SK-N-SH (cell line): ENCODE data around the gene AGAP4.
"Not testable (repeated sequence)": the region's sequence is repeated elsewhere in the genome, so short reads cannot be mapped to it uniquely, and the experiment has no call there.

Experiments
- CHD2 ChIP-seq: fragments of 150-350 bp; IDR thresholded peaks from 2 replicates; pipeline ENCODE4 v1.6.1; 2018; ENCODE audit warnings: low read length; ENCODE audit not compliant: partially characterized antibody
- MAX ChIP-seq: IDR thresholded peaks from 2 replicates; pipeline ENCODE4 v1.4.0; 2012; ENCODE audit warnings: low read depth
- POLR2AphosphoS5 ChIP-seq: IDR thresholded peaks from 2 replicates; pipeline ENCODE4 v1.6.1; 2012; ENCODE audit warnings: low read depth, low read length
- RAD21 ChIP-seq: IDR thresholded peaks from 2 replicates; pipeline ENCODE4 v1.6.1; 2012; ENCODE audit warnings: mild to moderate bottlenecking, low read length
- TAF1 ChIP-seq: IDR thresholded peaks from 2 replicates; pipeline ENCODE4 v1.6.1; 2012; ENCODE audit warnings: low read depth, mild to moderate bottlenecking, low read length, moderate library complexity, borderline replicate concordance
- USF2 ChIP-seq: fragments of 150-350 bp; IDR thresholded peaks from 2 replicates; pipeline ENCODE4 v1.6.1; 2017; ENCODE audit warnings: antibody characterized with exemption, low read length, low read depth, borderline replicate concordance
- YY1 ChIP-seq: IDR thresholded peaks from 2 replicates; pipeline ENCODE4 v1.4.0; 2012; ENCODE audit warnings: low read depth, mild to moderate bottlenecking
- TF ChIP-seq, protein P1 (sequence below): fragments of 200-600 bp; sonication (generic); IDR thresholded peaks from 2 replicates; pipeline ENCODE4 v1.6.1; 2017; ENCODE audit warnings: antibody characterized with exemption, mild to moderate bottlenecking, moderate library complexity

GRCh38 chr10:45812959-45813358, 34.3 kb downstream of the AGAP4 start:
- TF ChIP-seq, protein P1, sequence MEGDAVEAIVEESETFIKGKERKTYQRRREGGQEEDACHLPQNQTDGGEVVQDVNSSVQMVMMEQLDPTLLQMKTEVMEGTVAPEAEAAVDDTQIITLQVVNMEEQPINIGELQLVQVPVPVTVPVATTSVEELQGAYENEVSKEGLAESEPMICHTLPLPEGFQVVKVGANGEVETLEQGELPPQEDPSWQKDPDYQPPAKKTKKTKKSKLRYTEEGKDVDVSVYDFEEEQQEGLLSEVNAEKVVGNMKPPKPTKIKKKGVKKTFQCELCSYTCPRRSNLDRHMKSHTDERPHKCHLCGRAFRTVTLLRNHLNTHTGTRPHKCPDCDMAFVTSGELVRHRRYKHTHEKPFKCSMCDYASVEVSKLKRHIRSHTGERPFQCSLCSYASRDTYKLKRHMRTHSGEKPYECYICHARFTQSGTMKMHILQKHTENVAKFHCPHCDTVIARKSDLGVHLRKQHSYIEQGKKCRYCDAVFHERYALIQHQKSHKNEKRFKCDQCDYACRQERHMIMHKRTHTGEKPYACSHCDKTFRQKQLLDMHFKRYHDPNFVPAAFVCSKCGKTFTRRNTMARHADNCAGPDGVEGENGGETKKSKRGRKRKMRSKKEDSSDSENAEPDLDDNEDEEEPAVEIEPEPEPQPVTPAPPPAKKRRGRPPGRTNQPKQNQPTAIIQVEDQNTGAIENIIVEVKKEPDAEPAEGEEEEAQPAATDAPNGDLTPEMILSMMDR = not testable (repeated sequence)
- not testable (repeated sequence) for TF ChIP-seq RAD21, CHD2, MAX, TAF1, USF2, POLR2AphosphoS5, YY1
